Measurements from ENCODE around the gene ADCYAP1.

DNA sequence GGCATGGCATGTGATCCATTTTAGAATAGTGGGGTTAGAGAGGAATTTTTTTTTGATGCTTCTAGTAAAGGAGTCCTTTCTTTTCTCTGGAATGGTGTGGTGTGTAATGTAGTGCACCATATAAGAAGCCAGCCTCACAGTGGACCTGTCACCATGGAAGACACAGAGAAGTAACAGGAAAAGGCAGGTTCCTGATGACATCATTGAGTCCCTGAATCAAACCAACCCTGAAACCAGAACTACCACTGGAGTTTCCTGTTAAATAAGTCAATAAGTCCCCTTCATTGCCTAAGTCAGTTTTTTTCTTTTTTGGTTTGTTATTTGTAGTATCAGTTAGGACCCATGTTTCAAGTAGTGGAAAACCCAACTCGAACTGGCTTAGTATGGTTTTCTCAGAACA is 11.9 kb downstream of the ADCYAP1 start:
- TF ChIP-seq EZH2 (IDR thresholded peaks at IDR 0.05; ENCODE audit: borderline replicate concordance, low read length), result no peak
- TF ChIP-seq, protein P1, sequence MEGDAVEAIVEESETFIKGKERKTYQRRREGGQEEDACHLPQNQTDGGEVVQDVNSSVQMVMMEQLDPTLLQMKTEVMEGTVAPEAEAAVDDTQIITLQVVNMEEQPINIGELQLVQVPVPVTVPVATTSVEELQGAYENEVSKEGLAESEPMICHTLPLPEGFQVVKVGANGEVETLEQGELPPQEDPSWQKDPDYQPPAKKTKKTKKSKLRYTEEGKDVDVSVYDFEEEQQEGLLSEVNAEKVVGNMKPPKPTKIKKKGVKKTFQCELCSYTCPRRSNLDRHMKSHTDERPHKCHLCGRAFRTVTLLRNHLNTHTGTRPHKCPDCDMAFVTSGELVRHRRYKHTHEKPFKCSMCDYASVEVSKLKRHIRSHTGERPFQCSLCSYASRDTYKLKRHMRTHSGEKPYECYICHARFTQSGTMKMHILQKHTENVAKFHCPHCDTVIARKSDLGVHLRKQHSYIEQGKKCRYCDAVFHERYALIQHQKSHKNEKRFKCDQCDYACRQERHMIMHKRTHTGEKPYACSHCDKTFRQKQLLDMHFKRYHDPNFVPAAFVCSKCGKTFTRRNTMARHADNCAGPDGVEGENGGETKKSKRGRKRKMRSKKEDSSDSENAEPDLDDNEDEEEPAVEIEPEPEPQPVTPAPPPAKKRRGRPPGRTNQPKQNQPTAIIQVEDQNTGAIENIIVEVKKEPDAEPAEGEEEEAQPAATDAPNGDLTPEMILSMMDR (IDR thresholded peaks at IDR 0.05; ENCODE audit: low read length), result no peak
